Measurements from ENCODE around the gene ZNF718. TPM values are rescaled to one million over a fixed set of nuclear protein-coding genes. Genes with fewer than 3 reads are reported as not detected.

ZNF718 gene
- total RNA-seq, 2 donors from 2014 or later, result 6.5 to 7.6 TPM

- Histone ChIP-seq H3K27ac (no peak overlapping the region), H3K36me3 (replicated peaks in 1 of 2; ENCODE audit: insufficient read depth in 1 of 2, low read depth in 2 of 2) (no peaks in the 10 kb centered on the region), H3K4me3 (no peak overlapping the region), H3K9me3 (peaks cover 0 to 13% (median 0%) of the 10 kb centered on the region in 3 donors), H3K27me3 (peaks cover 5 to 7% of the 10 kb centered on the region in 2 donors), H3K4me1 (peaks cover 13% of the 10 kb centered on the region)
- 11 to 24% methylated on average over 7 to 33 of the region's 33 CpGs for WGBS, 2 donors
- no peak for TF ChIP-seq POLR2A (IDR thresholded peaks at IDR 0.05)
- TF ChIP-seq CTCF (IDR thresholded peaks at IDR 0.05), result no peak
- DNase-seq (no peak), ATAC-seq (no peak)
- intact Hi-C loops (cut with DNase I), result no loop called here
Observed at GRCh38 chr4:107083-107443, 17.2 kb upstream of the ZNF718 start.

GRCh38 chr4:107444-108429, 16.6 kb upstream of the ZNF718 start:
- peak in 1 of 4 donors; percentile 15 for DNase-seq
- TF ChIP-seq POLR2A (IDR thresholded peaks at IDR 0.05) (no peak), CTCF (IDR thresholded peaks at IDR 0.05) (no peak)
- Histone ChIP-seq H3K27me3 (peaks cover 5 to 7% of the 10 kb centered on the region in 2 donors), H3K36me3 (replicated peaks in 1 of 2; ENCODE audit: insufficient read depth in 1 of 2, low read depth in 2 of 2) (no peaks in the 10 kb centered on the region), H3K4me1 (peaks cover 13% of the 10 kb centered on the region), H3K27ac (no peak overlapping the region), H3K9me3 (peaks cover 0 to 13% (median 0%) of the 10 kb centered on the region in 3 donors), H3K4me3 (no peak overlapping the region)
- peak; percentile 24 for ATAC-seq
- WGBS, 2 donors, result 7 to 8% methylated on average over 40 to 89 of the region's 91 CpGs
- intact Hi-C loops (cut with DNase I), result no loop called here

GRCh38 chr4:112771-113170, 11.5 kb upstream of the ZNF718 start:
- H3K9me3 ChIP-seq, result no peaks in the 10 kb centered on the region
- WGBS, 2 donors, result 17 to 79% methylated on average over 1 of the region's 1 CpG
- ATAC-seq, result no peak
- intact Hi-C loops (cut with DNase I), result no loop called here
- TF ChIP-seq POLR2A (IDR thresholded peaks at IDR 0.05) (no peak), CTCF (IDR thresholded peaks at IDR 0.05) (no peak)
- H3K27me3 ChIP-seq, result no peaks in the 10 kb centered on the region
- H3K36me3 ChIP-seq (replicated peaks in 1 of 2; ENCODE audit: insufficient read depth in 1 of 2, low read depth in 2 of 2), result no peaks in the 10 kb centered on the region
- no peak for DNase-seq
- H3K27ac ChIP-seq, result no peak overlapping the region
- H3K4me1 ChIP-seq, result peaks cover 4% of the 10 kb centered on the region
- H3K4me3 ChIP-seq, result no peak overlapping the region

- 75 to 84% methylated on average over 2 of the region's 2 CpGs for WGBS, 2 donors
- Histone ChIP-seq H3K36me3 (replicated peaks in 1 of 2; ENCODE audit: insufficient read depth in 1 of 2, low read depth in 2 of 2) (no peaks in the 10 kb centered on the region), H3K9me3 (no peaks in the 10 kb centered on the region), H3K27ac (no peak overlapping the region), H3K4me1 (no peaks in the 10 kb centered on the region), H3K4me3 (no peak overlapping the region), H3K27me3 (no peaks in the 10 kb centered on the region)
- DNase-seq (no peak), ATAC-seq (no peak)
- TF ChIP-seq POLR2A (IDR thresholded peaks at IDR 0.05), result no peak
- TF ChIP-seq CTCF (IDR thresholded peaks at IDR 0.05), result no peak
- intact Hi-C loops (cut with DNase I), result no loop called here
Observed at GRCh38 chr4:113732-114131, 10.6 kb upstream of the ZNF718 start.
